GM20431 (cell line): ENCODE results near the gene PRAME.
"Not testable (repeated sequence)": the region's sequence is repeated elsewhere in the genome, so short reads cannot be mapped to it uniquely, and the experiment has no call there.

ENCODE experiments used
- in situ Hi-C: fragments of 300-500 bp; cut with MseI, MboI; formaldehyde crosslinking; loops from one replicate; pipeline ENCODE4 v1.15.0; 2020; ENCODE audit warnings: low sequenced_read_pairs; ENCODE audit not compliant: unreplicated experiment

The PRAME gene, protein sequence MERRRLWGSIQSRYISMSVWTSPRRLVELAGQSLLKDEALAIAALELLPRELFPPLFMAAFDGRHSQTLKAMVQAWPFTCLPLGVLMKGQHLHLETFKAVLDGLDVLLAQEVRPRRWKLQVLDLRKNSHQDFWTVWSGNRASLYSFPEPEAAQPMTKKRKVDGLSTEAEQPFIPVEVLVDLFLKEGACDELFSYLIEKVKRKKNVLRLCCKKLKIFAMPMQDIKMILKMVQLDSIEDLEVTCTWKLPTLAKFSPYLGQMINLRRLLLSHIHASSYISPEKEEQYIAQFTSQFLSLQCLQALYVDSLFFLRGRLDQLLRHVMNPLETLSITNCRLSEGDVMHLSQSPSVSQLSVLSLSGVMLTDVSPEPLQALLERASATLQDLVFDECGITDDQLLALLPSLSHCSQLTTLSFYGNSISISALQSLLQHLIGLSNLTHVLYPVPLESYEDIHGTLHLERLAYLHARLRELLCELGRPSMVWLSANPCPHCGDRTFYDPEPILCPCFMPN

DNA sequence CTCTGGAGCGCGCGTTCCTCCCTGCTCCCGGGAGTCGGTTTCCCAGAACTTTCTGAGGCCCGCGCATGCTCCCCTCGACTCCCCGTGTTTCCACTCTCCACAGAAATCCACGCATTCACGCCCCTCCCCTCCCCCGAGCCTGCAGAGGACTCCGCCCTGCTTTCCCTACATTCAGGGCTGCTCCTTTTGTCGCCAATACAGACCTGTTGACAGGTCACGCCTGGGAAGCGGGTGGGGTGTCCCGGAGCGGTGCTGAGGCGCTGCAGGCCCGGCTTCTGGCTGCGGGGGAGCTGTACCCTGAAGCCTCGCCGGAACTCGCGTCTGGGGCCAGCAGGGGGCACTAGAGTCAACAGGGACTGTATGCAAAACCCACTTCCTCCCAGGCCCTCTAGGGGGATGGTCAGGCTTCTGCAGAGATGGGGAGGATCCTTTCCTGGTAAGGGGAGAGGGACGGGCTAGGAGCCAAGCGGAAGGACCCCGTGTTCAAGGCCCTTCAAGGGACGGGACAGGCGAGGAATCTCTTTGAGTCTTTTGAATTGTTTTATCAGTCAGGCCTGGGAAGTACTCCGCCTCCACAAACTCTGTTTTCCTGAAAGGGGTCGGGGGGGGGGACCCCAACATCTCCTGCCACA is at the start of gene PRAME:
TSS of gene PRAME (minus strand) at position 294 of the 632 bp plus-strand sequence. CDS start 2,433 bp downstream, outside the sequence.
- in situ Hi-C loops: no loop called here

DNA sequence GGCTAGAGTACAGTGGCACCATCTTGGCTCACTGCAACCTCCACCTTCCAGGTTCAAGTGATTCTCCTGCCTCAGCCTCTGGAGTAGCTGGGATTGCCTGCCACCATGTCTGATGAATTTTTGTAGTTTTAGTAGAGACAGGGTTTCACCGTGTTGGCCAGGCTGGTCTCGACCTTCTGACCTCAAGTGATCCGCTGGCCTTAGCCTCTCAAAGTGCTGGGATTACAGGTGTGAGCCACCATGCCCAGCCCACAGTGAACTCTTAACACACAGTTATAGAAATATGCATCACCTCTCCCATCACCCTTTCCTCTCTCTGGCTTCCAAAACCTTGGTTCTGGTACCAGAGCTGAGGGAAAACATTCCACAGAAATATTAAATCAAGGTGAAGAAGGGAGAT is 49.0 kb upstream of the PRAME start:
- in situ Hi-C loops: not testable (repeated sequence)

DNA sequence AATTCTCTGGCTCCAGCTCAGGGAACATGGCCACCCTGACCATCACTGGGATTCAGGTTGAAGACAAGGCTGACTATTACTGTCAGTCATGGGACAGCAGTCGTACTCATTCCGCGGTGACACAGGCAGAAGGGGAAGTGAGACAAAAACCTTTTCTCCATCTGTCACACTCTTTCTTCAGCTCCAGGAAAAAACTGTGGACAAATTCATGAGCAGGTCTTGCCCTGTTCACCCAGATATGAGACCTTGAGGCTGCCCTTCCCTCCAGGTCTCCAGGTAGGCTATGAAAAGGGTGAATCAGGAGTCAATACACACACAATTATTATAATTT is 46.0 kb upstream of the PRAME start:
- in situ Hi-C loops: no loop called here

DNA sequence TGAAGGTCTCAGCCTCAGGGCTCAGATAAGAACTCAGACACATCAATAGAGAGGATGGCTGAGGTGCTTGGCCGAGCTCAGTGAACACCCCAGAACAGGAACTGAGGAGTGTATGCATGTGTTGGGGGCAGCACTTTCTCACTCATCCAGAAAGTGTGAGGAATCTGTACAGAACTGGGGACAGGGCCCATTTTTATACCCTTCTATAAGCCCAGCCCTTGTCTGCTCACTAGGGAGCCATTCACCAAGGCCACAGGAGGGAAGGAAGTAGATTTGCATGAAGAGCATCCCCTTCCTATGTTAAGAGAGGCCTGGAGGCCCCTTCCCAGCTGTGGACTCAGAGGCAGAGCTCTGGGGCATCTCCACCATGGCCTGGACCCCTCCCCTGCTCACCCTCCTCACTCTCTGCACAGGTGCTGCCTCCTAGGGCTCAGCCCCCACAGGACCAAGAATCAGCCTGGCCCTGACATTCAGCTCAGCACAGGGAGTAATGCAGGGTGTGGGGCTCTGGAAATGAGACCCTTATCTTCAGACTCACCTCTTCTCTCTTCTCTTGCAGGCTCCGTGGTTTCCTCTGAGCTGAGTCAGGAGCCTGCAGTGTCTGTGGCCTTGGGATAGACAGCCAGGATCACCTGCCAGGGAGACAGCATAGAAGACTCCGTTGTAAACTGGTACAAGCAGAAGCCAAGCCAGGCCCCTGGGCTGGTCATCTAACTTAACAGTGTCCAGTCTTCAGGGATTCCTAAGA is 45.4 kb upstream of the PRAME start:
- in situ Hi-C loops: no loop called here

DNA sequence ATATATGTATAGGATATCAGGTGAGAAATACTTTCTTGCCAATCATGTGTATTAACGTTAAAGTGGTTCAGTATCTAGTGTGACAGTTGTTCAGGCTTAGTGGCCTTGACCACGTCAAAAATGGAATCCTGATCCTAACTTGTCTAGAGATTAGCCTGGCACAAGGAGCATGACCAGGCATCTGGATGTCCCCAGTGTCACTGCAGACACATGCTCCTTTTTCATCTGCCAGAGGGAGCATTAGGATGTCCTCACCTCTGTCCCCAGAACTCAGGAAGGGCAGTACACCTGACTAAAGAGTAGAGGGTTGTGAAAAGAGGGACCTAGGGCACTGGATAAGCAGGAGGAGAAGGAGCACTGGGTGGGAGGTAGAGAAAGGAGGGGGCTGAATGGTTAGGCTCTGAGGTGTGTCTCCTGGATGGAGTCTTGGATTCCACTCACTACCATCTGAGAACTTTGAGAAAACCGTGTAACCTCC is 44.4 kb upstream of the PRAME start:
- in situ Hi-C loops: no loop called here

DNA sequence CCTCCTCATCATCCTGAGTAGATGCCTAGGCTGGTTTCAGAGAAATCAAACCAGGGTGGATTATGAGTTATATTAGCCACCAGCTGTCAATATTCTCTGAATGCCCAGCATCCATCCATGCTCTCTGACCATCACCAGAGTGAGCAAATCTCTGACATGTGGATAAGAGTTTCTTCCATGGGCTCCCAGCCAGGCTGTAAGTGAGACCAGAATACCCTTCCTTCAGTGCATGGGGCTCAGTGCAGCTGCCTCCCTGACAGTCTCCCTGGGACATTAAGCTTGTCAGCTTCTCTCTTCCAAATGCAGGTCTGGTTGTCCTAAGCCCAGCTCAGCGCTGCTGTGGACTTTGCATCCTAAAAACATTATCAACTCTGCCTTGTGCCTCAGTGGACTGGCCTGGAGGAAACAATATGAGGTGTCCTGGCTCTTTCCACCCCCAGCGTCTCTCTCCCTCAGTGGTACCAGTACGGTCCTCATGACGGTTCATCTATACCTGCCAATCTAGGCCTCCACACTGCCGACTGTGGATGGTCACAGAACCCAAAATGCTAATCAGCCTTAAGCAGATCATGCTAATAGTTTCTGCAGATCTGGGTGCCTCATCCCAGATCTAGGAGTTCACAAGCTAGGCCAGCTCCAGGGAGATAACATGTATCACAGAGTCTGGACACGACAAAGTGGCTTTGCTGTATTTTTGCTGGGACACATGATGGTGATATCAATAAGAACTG is 41.6 kb upstream of the PRAME start:
- in situ Hi-C loops: no loop called here

DNA sequence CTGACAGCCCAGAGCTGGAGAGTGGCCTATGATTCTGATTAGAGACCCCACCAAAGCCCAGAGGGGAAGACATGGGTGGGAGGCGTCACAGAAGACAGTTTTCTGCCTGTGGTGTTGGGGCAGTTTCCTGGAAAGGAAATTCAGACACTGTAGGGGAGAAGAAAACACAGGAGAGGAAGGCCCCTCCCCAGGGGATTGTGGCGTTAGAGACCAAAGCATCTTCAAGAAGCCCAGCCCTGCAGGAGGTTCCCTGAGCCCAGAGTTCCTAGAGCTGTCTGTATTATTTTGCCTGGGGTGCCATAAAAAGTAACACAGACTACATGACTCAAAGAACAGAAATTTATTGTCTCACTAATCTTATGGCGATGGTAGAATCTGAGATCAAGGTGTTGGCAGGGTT is 40.2 kb upstream of the PRAME start:
- in situ Hi-C loops: loop anchor here (10.0 kb wide), 1 partner anchor 96 kb away; no protein-coding TSS in a partner anchor

DNA sequence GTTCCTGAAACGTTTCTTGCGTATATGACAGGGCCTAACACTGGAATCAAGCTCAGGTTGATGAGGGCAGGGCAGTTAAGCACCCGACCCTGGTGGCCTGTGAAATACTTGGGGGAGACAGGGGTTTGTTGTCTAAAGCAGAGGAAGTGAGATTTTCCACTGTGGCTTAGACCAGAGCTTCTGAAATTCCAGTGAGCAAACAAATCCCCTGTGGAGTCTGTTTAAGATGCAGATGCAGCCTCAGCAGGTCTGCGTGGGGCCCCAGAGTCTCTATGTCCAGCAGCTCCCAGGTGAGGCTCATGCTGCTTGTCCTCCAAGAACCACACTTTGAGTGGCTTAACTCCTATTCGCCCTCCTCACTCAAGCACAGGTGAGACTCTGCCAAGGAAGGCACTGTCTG is 39.1 kb upstream of the PRAME start:
- in situ Hi-C loops: loop anchor here (10.0 kb wide), 1 partner anchor 97 kb away; no protein-coding TSS in a partner anchor

DNA sequence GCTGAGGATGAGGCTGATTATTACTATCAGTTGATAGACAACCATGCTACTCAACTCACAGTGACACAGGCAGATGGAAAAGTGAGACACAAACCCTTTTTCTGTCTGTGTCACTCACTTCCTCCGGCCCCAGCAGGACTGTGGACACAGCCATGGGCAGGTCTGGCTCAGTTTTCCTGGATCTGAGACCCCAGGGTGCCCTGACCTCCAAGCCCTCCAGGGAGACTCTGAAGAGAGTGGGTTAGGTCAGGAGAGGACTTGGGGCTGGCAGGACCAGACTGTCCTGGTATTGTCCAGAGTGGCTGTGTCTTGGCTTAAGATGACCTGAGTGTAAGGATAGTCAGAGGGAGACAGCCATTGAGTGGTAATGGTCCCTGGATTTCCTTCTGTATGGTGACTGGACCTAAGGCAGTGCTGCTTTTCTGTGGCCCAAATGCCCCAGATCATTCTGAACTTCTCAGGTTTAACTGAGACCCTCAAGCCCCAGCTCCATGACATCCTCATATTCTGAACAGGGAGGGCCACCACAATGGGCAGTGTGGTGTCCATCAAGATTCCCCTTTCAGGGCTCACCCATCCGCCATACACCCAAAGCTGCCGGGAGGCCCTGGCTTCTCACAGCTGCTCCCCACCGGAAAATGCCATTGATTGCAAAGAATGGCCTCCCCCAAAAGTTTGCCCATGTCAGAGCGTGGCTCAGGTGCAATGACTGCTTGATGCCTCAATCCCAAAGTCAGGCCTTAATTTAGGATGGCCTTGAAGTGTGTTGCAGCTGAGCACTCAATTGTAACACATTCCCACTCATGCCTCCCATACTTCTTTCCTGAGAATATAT is 36.2 kb upstream of the PRAME start:
- in situ Hi-C loops: loop anchor here (10.0 kb wide), 1 partner anchor 100 kb away; no protein-coding TSS in a partner anchor

DNA sequence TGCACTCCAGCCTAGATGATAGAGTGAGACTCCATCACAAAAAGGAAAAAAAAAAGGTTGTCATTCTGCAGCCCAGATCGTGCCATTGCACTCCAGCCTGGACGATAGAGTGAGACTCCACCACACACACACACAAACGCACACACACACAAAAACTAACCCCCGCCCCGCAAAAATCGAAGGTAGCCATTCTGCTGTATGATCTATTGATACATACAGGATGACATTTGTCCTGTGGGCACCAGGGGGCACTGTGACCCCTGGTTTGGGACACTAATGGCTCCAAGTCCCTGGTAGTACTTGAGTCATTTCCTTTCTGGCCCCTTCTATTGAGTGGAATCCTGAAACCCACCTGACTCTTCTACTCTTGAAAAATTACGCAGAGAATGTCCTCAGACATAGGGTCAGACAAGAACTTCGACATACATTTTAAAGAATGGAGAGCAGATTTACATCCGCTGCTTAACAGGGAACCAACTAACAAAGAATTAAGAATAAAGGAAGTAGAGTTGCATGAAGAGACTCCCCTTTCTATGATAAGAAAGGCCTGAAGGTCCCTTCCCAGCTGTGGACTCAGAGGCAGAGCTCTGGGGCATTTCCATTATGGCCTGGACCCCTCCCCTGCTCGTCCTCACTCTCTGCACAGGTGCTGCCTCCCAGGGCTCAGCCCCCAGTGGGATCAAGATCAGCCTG is 35.0 kb upstream of the PRAME start:
- in situ Hi-C loops: loop anchor here (10.0 kb wide), 1 partner anchor 101 kb away; no protein-coding TSS in a partner anchor

DNA sequence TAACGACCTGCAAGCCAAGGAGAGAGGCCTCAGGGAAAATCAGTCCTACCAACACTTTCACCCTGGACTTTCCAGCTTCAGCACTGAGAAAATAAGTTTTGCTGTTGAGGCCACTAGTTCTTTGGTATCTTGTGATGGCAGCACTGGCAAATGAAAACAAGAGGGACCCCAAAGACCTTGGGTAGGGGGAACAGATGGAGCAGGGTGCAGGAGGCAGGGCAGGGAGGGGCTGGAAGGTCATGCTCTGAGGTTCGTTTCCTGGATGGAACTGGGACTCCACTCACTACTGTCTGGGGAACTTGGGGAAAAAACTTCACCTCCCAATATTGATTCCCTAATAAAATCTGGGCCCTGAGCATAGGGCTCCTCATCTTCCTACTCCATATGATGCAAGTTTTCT is 34.2 kb upstream of the PRAME start:
- in situ Hi-C loops: loop anchor here (10.0 kb wide), 1 partner anchor 102 kb away; no protein-coding TSS in a partner anchor

DNA sequence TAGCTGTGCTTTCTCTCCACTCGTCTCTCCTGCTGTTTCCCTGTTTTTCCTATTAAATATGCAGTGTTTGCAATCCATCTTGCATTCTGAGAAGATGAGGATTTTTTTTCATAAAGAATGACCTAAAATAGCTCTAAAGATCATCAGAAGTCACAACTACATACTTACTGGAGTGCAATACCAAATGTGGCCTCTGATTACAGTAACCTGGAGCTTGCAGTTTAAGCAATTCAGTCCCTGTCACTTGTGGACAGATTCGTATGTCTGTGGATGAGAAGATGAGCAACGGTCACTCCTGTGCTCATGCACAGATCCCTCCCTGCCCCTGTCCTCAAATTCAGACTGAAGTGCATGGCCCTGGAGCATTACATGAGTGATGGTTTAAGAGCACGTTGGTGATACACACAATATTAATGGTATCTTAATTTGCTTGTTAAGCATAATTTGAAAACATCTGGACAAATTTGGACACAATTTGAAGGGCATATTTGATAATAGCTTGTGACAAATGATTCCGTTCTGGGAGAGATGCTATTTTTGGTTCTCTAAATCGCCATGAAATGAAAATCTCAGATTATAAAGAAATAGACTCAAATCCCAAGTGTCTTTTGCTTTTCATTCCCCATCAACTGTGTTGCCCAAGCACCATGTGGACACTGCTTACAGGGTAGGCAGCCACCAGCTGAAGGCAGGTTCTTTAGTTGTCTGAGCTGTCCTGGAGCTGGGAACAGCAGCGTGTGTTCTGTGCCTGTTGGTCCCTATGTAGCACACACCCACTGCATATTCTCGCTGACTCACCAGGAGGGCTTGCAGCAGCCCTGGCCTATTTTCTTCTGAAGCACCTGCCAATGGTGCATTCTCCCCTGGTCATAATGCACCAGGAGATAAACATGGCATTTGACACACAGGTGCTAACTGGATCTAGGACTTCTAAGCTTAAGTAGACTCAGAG is 32.6 kb upstream of the PRAME start:
- in situ Hi-C loops: loop anchor here (10.0 kb wide), 1 partner anchor 103 kb away; no protein-coding TSS in a partner anchor

DNA sequence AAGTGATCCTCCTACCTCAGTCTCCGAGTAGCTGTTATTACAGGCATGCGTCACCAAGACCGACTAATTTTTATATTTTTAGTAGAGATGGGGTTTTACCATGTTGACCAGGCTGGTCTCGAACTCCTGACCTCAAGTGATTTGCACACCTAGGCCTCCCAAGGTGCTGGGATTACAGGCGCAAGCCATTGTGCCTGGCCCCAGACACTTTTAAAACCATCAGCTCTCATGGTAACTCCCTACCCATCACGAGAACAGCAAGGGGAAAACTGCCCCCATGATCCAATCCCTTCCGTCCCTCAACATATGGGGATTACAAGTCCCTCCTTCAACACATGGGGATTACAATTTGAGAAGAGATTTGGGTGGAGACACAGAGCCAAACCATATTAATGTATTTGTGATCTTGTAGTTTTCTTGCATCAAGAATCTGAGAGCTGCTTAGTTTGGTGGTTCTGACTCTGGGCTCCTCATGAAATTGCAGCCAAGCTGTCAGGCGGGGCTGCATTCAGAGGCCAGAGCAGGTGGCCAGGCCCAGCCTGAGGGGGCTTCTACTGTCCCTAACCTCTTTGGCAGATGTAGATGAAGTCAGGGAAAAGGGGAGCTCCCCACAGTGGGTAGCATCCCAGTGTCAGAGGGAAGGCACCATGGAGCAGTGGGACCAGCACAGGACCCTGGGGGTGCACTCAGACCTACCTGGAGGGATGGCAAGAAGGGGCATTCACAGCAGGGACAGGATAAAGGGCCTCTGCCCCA is 31.2 kb upstream of the PRAME start:
- in situ Hi-C loops: loop anchor here (10.0 kb wide), 1 partner anchor 104 kb away; no protein-coding TSS in a partner anchor

DNA sequence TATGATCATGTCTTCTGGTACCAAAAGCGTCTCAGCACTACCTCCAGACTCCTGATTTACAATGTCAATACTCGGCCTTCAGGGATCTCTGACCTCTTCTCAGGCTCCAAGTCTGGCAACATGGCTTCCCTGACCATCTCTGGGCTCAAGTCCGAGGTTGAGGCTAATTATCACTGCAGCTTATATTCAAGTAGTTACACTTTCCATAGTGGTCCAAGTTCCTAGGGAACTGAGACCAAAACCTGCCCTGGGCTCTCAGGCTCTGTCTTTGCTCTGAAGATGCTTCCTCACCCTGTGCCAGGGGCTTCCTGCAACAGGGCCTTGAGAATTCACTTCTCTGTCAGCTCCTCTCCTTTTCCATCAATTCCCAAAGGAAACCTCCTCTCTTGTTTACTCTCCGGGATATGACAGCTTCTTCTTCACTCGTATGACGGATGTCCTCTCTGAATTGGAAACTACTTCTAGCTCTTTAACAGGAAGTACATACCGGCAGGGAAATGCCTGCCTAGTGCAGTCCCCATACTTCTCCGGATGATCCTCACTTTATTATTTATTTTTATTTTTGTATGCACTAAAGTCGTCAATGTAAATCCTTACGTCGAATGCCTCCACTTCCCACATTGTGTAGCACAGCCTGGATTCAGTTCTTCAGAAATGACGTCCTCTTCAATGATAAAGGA is 29.6 kb upstream of the PRAME start:
- in situ Hi-C loops: no loop called here

DNA sequence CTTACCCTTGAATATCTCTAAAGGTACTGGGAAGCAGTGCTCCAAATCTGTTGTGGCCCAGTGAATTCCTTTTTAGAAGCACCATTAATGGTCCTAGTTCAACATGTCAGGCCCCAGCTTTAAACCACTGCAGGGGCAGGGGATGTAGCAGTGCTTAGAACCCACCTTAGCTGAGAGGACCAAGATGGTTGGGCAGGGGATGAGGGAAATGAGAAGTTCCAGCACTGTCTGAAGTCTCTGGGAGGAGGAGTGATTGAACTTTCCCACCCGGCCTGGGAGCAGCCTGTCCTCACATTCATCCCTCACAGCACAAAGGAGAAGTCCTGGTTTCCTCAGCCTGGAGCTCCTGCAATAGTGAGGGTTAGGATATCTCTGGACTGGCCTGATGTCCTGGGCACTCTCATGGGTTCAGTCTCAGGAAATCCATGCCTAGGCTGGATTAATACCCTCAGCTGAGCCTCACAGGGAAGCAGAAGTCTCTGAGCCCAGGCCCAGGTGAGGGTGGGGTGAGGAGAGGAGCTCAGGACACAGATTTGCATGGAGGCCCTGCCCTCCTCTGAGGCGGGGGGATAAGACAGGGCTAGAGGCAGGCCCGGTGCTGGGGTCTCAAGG is 28.6 kb upstream of the PRAME start:
- in situ Hi-C loops: no loop called here
